WTC11 (cell line): Measurements from ENCODE around the gene PKHD1. TPM values are rescaled to one million over a fixed set of nuclear protein-coding genes. Genes with fewer than 3 reads are reported as not detected.

Source experiments
- ATAC-seq: fragments of 200-7000 bp; cut with Tn5 transposase; 2 replicates; pipeline ENCODE4 v1.10.0; 2021; ENCODE audit warnings: mild to moderate bottlenecking, moderate library complexity
- CTCF ChIA-PET: fragments of 300-600 bp; sonication (Branson Sonifier 250); formaldehyde crosslinking; loops from one replicate; lab custom pipeline; 2021; ENCODE audit warnings: antibody characterized with exemption; lab: Charles Lee
- POLR2A ChIA-PET: fragments of 350-600 bp; sonication (Branson Sonifier 250); formaldehyde crosslinking; loops from one replicate; lab custom pipeline; 2021; ENCODE audit warnings: antibody characterized with exemption; lab: Charles Lee
- DNase-seq: peaks from one replicate; pipeline ENCODE4 v3.0.0; 2021; ENCODE audit warnings: low spot score
- H3K27ac Mint-ChIP-seq: 2 replicates; pipeline ENCODE4 v1.8.0; 2021; ENCODE audit warnings: mixed read lengths
- H3K27me3 Mint-ChIP-seq: 2 replicates; pipeline ENCODE4 v1.8.0; 2021; ENCODE audit warnings: low read depth, mild to moderate bottlenecking, moderate library complexity, mixed read lengths
- H3K36me3 Mint-ChIP-seq: 2 replicates; pipeline ENCODE4 v1.8.0; 2021; ENCODE audit warnings: mixed read lengths
- H3K4me1 Mint-ChIP-seq: 2 replicates; pipeline ENCODE4 v1.8.0; 2022; ENCODE audit warnings: mixed read lengths
- H3K4me3 Mint-ChIP-seq: 2 replicates; pipeline ENCODE4 v1.8.0; 2021; ENCODE audit warnings: mild to moderate bottlenecking, moderate library complexity, mixed read lengths
- H3K9me3 Mint-ChIP-seq: 2 replicates; pipeline ENCODE4 v1.8.0; 2021; ENCODE audit warnings: mixed read lengths
- ESRRA ChIP-seq: sonication (generic); formaldehyde crosslinking; IDR thresholded peaks from 2 replicates; pipeline ENCODE4 v1.8.1; 2022; ENCODE audit warnings: mild to moderate bottlenecking, missing genetic modification reagents, borderline replicate concordance
- FOXJ3 ChIP-seq: sonication (generic); formaldehyde crosslinking; IDR thresholded peaks from 2 replicates; pipeline ENCODE4 v1.9.0; 2021; ENCODE audit warnings: missing genetic modification reagents, mild to moderate bottlenecking, borderline replicate concordance
- GTF2I ChIP-seq: fragments of 250-450 bp; sonication (Bioruptor Pico); conservative IDR thresholded peaks from 2 replicates; pipeline ENCODE4 v1.4.0; 2021; ENCODE audit warnings: mild to moderate bottlenecking
- NFE2L1 ChIP-seq: sonication (generic); formaldehyde crosslinking; IDR thresholded peaks from 2 replicates; pipeline ENCODE4 v1.8.1; 2023; ENCODE audit warnings: missing genetic modification reagents
- NR1H2 ChIP-seq: sonication (generic); formaldehyde crosslinking; IDR thresholded peaks from 2 replicates; pipeline ENCODE4 v1.9.0; 2021; ENCODE audit warnings: mild to moderate bottlenecking, moderate library complexity, missing genetic modification reagents
- OVOL2 ChIP-seq: fragments of 250-450 bp; sonication (Bioruptor Pico); IDR thresholded peaks from 2 replicates; pipeline ENCODE4 v1.9.0; 2021; ENCODE audit warnings: mild to moderate bottlenecking, borderline replicate concordance
- SP1 ChIP-seq: sonication (generic); formaldehyde crosslinking; conservative IDR thresholded peaks from 2 replicates; pipeline ENCODE4 v1.8.1; 2022; ENCODE audit warnings: missing genetic modification reagents
- ZNF138 ChIP-seq: sonication (generic); formaldehyde crosslinking; conservative IDR thresholded peaks from 2 replicates; pipeline ENCODE4 v1.8.1; 2022; ENCODE audit warnings: mild to moderate bottlenecking, moderate library complexity, missing genetic modification reagents
- ZNF671 ChIP-seq: fragments of 250-450 bp; sonication (Bioruptor Pico); IDR thresholded peaks from 2 replicates; pipeline ENCODE4 v1.8.0; 2021; ENCODE audit warnings: mild to moderate bottlenecking
- total RNA-seq: library from RNA; stranded (reverse); gene quantifications from 3 replicates; pipeline ENCODE4 v1.2.3, GENCODE V29; 2021
- TF ChIP-seq, protein P1 (sequence below): sonication (generic); formaldehyde crosslinking; IDR thresholded peaks from 2 replicates; pipeline ENCODE4 v1.8.1; 2022; ENCODE audit warnings: mild to moderate bottlenecking, missing genetic modification reagents, moderate library complexity, borderline replicate concordance
- TF ChIP-seq, protein P2 (sequence below): sonication (generic); formaldehyde crosslinking; IDR thresholded peaks from 2 replicates; pipeline ENCODE4 v1.8.0; 2023; ENCODE audit warnings: missing genetic modification reagents, mild to moderate bottlenecking, borderline replicate concordance
- TF ChIP-seq, protein P3 (sequence below): sonication (generic); formaldehyde crosslinking; IDR thresholded peaks from 2 replicates; pipeline ENCODE4 v1.8.0; 2022; ENCODE audit warnings: mild to moderate bottlenecking, missing genetic modification reagents
- TF ChIP-seq, protein P4 (sequence below): sonication (generic); formaldehyde crosslinking; IDR thresholded peaks from 2 replicates; pipeline ENCODE4 v1.8.1; 2023; ENCODE audit warnings: mild to moderate bottlenecking, moderate library complexity, missing genetic modification reagents
- TF ChIP-seq, protein P5 (sequence below): sonication (generic); formaldehyde crosslinking; IDR thresholded peaks from 2 replicates; pipeline ENCODE4 v1.8.1; 2023; ENCODE audit warnings: mild to moderate bottlenecking, missing genetic modification reagents, moderate library complexity
- TF ChIP-seq, protein P6 (sequence below): sonication (generic); formaldehyde crosslinking; IDR thresholded peaks from 2 replicates; pipeline ENCODE4 v1.8.1; 2023; ENCODE audit warnings: mild to moderate bottlenecking, missing genetic modification reagents
- TF ChIP-seq, protein P7 (sequence below): sonication (generic); formaldehyde crosslinking; conservative IDR thresholded peaks from 2 replicates; pipeline ENCODE4 v1.8.1; 2022; ENCODE audit warnings: mild to moderate bottlenecking, missing genetic modification reagents
- TF ChIP-seq, protein P8 (sequence below): sonication (generic); formaldehyde crosslinking; IDR thresholded peaks from 2 replicates; pipeline ENCODE4 v1.8.1; 2023; ENCODE audit warnings: mild to moderate bottlenecking, missing genetic modification reagents
- TF ChIP-seq, protein P9 (sequence below): sonication (generic); formaldehyde crosslinking; conservative IDR thresholded peaks from 2 replicates; pipeline ENCODE4 v1.8.1; 2023; ENCODE audit warnings: mild to moderate bottlenecking, low read depth, missing genetic modification reagents, moderate library complexity

The PKHD1 gene
- total RNA-seq, 1 experiment from 2014 or later: 0.15 TPM

DNA sequence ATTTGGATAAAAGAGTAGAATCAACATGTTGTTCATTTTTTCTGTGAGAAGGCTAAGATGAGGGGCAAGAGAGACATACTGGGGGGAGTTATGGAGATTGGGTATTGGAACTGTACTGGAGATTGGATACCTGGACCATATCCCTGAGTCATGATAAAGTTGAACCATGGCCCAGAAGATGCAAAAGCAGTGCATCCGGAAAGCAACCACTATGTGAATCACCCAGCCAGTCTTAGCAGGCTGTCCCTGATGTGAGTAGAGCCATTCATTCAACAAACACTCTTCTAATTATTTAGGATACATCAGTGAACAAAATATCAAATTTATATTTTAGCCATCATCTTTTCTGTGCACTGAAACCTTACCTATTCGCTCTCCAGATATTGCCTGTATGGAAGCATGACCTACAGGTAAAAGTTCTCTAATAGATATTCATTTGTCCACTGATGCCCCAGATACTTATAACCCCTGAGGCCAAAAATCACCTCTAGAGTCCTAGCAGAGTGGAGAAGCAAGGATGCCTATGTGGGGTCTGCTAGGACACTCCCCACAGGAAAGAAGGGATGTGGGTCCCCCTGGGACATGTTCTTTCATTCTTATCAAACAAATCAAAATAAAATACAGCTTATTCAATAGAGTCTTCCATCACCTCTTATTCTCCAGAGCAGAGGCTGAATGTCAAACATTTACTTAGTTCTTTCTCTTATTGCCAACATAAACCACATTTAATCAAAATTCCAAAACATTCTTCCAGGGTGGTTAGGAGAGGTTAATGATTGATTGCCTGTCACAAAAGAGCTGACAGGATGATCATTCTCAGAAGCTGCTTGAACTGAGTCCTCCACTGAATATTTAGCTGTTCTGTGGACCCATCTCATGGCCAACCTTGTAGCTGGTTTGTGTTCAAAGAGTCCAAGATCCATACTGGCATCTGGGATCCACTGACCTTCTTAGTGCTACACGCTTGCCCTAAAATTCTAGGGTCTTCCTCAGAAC lies 37.0 kb upstream of the PKHD1 start (continued):
- TF ChIP-seq, protein P1, sequence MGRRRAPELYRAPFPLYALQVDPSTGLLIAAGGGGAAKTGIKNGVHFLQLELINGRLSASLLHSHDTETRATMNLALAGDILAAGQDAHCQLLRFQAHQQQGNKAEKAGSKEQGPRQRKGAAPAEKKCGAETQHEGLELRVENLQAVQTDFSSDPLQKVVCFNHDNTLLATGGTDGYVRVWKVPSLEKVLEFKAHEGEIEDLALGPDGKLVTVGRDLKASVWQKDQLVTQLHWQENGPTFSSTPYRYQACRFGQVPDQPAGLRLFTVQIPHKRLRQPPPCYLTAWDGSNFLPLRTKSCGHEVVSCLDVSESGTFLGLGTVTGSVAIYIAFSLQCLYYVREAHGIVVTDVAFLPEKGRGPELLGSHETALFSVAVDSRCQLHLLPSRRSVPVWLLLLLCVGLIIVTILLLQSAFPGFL (CRISPR knock-in tag): no peak
- TF ChIP-seq ESRRA (CRISPR knock-in tag) (no peak), FOXJ3 (no peak), ZNF138 (CRISPR knock-in tag) (no peak), NR1H2 (CRISPR knock-in tag) (no peak)
- TF ChIP-seq, protein P2, sequence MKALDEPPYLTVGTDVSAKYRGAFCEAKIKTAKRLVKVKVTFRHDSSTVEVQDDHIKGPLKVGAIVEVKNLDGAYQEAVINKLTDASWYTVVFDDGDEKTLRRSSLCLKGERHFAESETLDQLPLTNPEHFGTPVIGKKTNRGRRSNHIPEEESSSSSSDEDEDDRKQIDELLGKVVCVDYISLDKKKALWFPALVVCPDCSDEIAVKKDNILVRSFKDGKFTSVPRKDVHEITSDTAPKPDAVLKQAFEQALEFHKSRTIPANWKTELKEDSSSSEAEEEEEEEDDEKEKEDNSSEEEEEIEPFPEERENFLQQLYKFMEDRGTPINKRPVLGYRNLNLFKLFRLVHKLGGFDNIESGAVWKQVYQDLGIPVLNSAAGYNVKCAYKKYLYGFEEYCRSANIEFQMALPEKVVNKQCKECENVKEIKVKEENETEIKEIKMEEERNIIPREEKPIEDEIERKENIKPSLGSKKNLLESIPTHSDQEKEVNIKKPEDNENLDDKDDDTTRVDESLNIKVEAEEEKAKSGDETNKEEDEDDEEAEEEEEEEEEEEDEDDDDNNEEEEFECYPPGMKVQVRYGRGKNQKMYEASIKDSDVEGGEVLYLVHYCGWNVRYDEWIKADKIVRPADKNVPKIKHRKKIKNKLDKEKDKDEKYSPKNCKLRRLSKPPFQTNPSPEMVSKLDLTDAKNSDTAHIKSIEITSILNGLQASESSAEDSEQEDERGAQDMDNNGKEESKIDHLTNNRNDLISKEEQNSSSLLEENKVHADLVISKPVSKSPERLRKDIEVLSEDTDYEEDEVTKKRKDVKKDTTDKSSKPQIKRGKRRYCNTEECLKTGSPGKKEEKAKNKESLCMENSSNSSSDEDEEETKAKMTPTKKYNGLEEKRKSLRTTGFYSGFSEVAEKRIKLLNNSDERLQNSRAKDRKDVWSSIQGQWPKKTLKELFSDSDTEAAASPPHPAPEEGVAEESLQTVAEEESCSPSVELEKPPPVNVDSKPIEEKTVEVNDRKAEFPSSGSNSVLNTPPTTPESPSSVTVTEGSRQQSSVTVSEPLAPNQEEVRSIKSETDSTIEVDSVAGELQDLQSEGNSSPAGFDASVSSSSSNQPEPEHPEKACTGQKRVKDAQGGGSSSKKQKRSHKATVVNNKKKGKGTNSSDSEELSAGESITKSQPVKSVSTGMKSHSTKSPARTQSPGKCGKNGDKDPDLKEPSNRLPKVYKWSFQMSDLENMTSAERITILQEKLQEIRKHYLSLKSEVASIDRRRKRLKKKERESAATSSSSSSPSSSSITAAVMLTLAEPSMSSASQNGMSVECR (CRISPR knock-in tag): no peak
- TF ChIP-seq, protein P3, sequence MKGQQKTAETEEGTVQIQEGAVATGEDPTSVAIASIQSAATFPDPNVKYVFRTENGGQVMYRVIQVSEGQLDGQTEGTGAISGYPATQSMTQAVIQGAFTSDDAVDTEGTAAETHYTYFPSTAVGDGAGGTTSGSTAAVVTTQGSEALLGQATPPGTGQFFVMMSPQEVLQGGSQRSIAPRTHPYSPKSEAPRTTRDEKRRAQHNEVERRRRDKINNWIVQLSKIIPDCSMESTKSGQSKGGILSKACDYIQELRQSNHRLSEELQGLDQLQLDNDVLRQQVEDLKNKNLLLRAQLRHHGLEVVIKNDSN (CRISPR knock-in tag): no peak

DNA sequence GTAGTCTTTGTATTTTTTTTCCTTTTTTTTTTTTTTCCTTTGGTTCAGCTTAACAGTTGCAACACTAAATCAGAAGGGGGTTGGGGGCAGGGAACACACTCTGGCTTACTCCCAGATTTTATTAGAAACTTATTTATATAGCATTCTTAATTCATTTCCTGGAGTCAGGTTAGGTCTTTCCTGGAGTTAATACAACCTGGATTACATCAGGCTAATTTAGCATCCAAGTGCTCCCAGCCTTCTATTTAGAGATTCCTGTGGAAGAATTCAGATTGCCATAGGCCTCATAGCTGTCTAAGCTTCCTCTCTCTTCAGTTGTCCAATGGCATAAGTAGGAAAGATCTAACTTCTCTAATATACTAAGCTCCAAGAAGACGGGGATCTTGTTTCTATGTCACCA lies 35.8 kb upstream of the PKHD1 start:
- TF ChIP-seq, protein P4, sequence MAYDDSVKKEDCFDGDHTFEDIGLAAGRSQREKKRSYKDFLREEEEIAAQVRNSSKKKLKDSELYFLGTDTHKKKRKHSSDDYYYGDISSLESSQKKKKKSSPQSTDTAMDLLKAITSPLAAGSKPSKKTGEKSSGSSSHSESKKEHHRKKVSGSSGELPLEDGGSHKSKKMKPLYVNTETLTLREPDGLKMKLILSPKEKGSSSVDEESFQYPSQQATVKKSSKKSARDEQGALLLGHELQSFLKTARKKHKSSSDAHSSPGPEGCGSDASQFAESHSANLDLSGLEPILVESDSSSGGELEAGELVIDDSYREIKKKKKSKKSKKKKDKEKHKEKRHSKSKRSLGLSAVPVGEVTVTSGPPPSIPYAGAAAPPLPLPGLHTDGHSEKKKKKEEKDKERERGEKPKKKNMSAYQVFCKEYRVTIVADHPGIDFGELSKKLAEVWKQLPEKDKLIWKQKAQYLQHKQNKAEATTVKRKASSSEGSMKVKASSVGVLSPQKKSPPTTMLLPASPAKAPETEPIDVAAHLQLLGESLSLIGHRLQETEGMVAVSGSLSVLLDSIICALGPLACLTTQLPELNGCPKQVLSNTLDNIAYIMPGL: no peak
- TF ChIP-seq ZNF671 (CRISPR knock-in tag) (no peak), GTF2I (no peak), OVOL2 (CRISPR knock-in tag) (no peak), NFE2L1 (no peak), SP1 (CRISPR knock-in tag) (no peak)
- TF ChIP-seq, protein P5, sequence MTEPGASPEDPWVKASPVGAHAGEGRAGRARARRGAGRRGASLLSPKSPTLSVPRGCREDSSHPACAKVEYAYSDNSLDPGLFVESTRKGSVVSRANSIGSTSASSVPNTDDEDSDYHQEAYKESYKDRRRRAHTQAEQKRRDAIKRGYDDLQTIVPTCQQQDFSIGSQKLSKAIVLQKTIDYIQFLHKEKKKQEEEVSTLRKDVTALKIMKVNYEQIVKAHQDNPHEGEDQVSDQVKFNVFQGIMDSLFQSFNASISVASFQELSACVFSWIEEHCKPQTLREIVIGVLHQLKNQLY (CRISPR knock-in tag): no peak
- TF ChIP-seq, protein P6, sequence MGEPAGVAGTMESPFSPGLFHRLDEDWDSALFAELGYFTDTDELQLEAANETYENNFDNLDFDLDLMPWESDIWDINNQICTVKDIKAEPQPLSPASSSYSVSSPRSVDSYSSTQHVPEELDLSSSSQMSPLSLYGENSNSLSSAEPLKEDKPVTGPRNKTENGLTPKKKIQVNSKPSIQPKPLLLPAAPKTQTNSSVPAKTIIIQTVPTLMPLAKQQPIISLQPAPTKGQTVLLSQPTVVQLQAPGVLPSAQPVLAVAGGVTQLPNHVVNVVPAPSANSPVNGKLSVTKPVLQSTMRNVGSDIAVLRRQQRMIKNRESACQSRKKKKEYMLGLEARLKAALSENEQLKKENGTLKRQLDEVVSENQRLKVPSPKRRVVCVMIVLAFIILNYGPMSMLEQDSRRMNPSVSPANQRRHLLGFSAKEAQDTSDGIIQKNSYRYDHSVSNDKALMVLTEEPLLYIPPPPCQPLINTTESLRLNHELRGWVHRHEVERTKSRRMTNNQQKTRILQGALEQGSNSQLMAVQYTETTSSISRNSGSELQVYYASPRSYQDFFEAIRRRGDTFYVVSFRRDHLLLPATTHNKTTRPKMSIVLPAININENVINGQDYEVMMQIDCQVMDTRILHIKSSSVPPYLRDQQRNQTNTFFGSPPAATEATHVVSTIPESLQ (CRISPR knock-in tag): no peak
- TF ChIP-seq, protein P7, sequence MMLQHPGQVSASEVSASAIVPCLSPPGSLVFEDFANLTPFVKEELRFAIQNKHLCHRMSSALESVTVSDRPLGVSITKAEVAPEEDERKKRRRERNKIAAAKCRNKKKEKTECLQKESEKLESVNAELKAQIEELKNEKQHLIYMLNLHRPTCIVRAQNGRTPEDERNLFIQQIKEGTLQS: no peak
- TF ChIP-seq, protein P8, sequence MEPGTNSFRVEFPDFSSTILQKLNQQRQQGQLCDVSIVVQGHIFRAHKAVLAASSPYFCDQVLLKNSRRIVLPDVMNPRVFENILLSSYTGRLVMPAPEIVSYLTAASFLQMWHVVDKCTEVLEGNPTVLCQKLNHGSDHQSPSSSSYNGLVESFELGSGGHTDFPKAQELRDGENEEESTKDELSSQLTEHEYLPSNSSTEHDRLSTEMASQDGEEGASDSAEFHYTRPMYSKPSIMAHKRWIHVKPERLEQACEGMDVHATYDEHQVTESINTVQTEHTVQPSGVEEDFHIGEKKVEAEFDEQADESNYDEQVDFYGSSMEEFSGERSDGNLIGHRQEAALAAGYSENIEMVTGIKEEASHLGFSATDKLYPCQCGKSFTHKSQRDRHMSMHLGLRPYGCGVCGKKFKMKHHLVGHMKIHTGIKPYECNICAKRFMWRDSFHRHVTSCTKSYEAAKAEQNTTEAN (CRISPR knock-in tag): no peak
- TF ChIP-seq, protein P9, sequence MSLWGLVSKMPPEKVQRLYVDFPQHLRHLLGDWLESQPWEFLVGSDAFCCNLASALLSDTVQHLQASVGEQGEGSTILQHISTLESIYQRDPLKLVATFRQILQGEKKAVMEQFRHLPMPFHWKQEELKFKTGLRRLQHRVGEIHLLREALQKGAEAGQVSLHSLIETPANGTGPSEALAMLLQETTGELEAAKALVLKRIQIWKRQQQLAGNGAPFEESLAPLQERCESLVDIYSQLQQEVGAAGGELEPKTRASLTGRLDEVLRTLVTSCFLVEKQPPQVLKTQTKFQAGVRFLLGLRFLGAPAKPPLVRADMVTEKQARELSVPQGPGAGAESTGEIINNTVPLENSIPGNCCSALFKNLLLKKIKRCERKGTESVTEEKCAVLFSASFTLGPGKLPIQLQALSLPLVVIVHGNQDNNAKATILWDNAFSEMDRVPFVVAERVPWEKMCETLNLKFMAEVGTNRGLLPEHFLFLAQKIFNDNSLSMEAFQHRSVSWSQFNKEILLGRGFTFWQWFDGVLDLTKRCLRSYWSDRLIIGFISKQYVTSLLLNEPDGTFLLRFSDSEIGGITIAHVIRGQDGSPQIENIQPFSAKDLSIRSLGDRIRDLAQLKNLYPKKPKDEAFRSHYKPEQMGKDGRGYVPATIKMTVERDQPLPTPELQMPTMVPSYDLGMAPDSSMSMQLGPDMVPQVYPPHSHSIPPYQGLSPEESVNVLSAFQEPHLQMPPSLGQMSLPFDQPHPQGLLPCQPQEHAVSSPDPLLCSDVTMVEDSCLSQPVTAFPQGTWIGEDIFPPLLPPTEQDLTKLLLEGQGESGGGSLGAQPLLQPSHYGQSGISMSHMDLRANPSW (CRISPR knock-in tag): no peak
- Mint-ChIP-seq H3K4me3 (no peak overlapping the region), H3K27me3 (no peaks in the 10 kb centered on the region; the same call in 1 of the 2 replicates), H3K36me3 (peaks cover 19% of the 10 kb centered on the region), H3K4me1 (no peaks in the 10 kb centered on the region), H3K27ac (no peak overlapping the region), H3K9me3 (peaks cover 29% of the 10 kb centered on the region)
- ChIA-PET CTCF (interaction anchor here (0.7 kb wide), 1 partner anchor 84 kb away, joined by 3 read pairs; no protein-coding TSS in a partner anchor), POLR2A (no interaction called here)
- DNase-seq (no peak), ATAC-seq (no peak)
